Activated CD4-positive, alpha-beta T cell treated with anti-CD3 and anti-CD28 coated beads, Interleukin-2, amount 10 ng/mL, durations not matched to agents 7 days and 5 days (primary cell): ENCODE data around the gene YWHAB. TPM values are rescaled to one million over a fixed set of nuclear protein-coding genes. Genes with fewer than 3 reads are reported as not detected.

Experiments
- CTCF ChIA-PET: fragments of 350-600 bp; sonication (Branson Sonifier 250); formaldehyde crosslinking; loops from one replicate; lab custom pipeline; 2021; ENCODE audit warnings: antibody characterized with exemption; lab: Charles Lee
- POLR2A ChIA-PET: fragments of 350-600 bp; sonication (Branson Sonifier 250); formaldehyde crosslinking; loops from one replicate; lab custom pipeline; 2021; ENCODE audit warnings: antibody characterized with exemption; lab: Charles Lee
- DNase-seq: peaks from one replicate; pipeline ENCODE4 v3.0.0-alpha.2; 2020
- H3K27ac Mint-ChIP-seq: one replicate; pipeline ENCODE4 v1.8.0; 2021; ENCODE audit warnings: mild to moderate bottlenecking, moderate library complexity, mixed read lengths
- H3K27me3 Mint-ChIP-seq: one replicate; pipeline ENCODE4 v1.8.0; 2021; ENCODE audit warnings: mixed read lengths
- H3K36me3 Mint-ChIP-seq: one replicate; pipeline ENCODE4 v1.8.0; 2021; ENCODE audit warnings: low read depth, mixed read lengths
- H3K4me1 Mint-ChIP-seq: one replicate; pipeline ENCODE4 v1.8.0; 2021; ENCODE audit warnings: mixed read lengths
- H3K4me3 Mint-ChIP-seq: one replicate; pipeline ENCODE4 v1.8.0; 2021; ENCODE audit warnings: mild to moderate bottlenecking, moderate library complexity, mixed read lengths
- H3K9me3 Mint-ChIP-seq: one replicate; pipeline ENCODE4 v1.8.0; 2021; ENCODE audit warnings: mixed read lengths
- total RNA-seq, 2 experiments: library from RNA; stranded (reverse); gene quantifications; one replicate each; pipeline ENCODE4 v1.2.3, GENCODE V29; 2021

YWHAB gene
- total RNA-seq, 2 experiments from 2014 or later, result 278 to 291 TPM

- Mint-ChIP-seq H3K4me1 (no peaks in the 10 kb centered on the region), H3K4me3 (no peak overlapping the region), H3K9me3 (no peaks in the 10 kb centered on the region), H3K27ac (no peak overlapping the region), H3K27me3 (no peaks in the 10 kb centered on the region), H3K36me3 (peaks cover 9% of the 10 kb centered on the region)
- ChIA-PET CTCF (interaction anchor here (1.0 kb wide), 1 partner anchor 198 kb away, joined by 3 read pairs; no protein-coding TSS in a partner anchor), POLR2A (no interaction called here)
- DNase-seq, result no peak
Observed at GRCh38 chr20:44930517-44931168, 45.1 kb downstream of the YWHAB start.

DNA sequence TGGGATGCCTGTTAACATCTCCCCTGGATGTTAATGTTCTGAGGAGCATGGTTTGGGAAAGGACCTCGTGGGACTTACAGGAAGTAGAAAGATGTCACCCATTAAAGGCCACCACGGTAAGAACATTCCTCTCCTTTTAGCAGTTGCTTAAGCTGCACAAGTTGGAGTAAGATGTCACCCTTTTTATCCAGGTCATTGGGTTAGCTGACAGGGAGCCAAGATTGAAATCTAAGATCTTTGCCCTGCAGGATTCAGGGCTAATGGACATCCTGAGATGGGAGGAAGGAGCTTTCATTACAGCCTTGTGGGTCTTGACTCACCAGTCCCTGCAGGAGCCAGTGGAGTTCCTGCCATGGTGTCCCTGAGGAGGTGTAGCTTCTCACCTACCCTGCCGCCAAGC is 46.4 kb downstream of the YWHAB start:
- no peak overlapping the region for H3K27ac Mint-ChIP-seq
- POLR2A ChIA-PET, result no interaction called here
- H3K9me3 Mint-ChIP-seq, result no peaks in the 10 kb centered on the region
- peaks cover 14% of the 10 kb centered on the region for H3K36me3 Mint-ChIP-seq
- no peak overlapping the region for H3K4me3 Mint-ChIP-seq
- CTCF ChIA-PET, result interaction anchor here (0.7 to 2.2 kb wide), 2 partner anchors 8 to 42 kb away, joined by 4 to 7 read pairs; no protein-coding TSS in a partner anchor
- H3K4me1 Mint-ChIP-seq, result no peaks in the 10 kb centered on the region
- no peaks in the 10 kb centered on the region for H3K27me3 Mint-ChIP-seq
- DNase-seq, result no peak

DNA sequence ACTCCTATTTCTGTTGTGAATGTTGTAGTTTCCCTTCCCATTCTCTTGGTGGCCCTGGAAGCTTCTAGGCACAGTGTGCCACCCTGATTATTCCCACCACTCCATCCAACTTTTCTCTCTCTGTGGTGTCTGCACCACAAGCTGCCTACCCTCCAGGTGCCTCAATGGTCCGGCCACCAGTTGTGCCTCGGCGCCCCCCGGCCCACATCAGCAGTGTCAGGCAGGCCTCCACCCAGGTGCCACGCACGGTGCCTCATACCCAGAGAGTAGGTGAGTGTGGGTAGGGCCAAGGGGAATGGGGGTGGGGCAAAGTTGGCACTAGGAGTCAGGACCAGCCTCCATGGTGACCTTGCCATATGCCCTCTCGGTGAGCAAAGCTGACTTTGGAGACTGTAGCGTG is 47.4 kb downstream of the YWHAB start:
- POLR2A ChIA-PET, result no interaction called here
- CTCF ChIA-PET, result interaction anchor here (0.6 to 2.2 kb wide), 2 partner anchors 9 to 1472 kb away, joined by 3 to 7 read pairs; no protein-coding TSS in a partner anchor
- H3K27ac Mint-ChIP-seq, result no peak overlapping the region

DNA sequence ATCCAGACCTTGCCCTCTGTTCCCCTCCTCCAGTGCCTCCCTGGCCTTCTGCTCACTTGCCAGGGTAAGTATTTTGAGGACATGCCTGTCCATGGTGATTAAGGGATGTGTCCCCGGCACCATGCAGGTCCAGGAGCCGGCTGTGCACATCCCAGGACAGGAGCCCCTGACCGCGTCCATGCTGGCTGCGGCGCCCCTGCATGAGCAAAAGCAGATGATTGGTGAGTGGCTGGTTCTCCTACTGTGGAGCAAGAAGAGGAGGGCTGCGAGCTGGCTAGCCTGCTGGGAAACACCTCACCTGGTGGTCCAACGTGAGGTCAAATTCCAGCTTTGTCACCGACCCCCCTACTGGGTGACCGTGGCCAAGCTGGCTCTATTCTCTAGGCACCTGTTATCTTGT is 51.0 kb downstream of the YWHAB start:
- no peak for DNase-seq
- ChIA-PET POLR2A (no interaction called here), CTCF (interaction anchor here (0.6 to 1.5 kb wide), 3 partner anchors 11 to 187 kb away, joined by 3 to 5 read pairs (median 3); partner anchors contain the start of gene PABPC1L)
- H3K27me3 Mint-ChIP-seq, result no peaks in the 10 kb centered on the region
- no peak overlapping the region for H3K4me3 Mint-ChIP-seq
- H3K9me3 Mint-ChIP-seq, result no peaks in the 10 kb centered on the region
- peaks cover 28% of the 10 kb centered on the region for H3K36me3 Mint-ChIP-seq
- H3K27ac Mint-ChIP-seq, result no peak overlapping the region
- H3K4me1 Mint-ChIP-seq, result no peaks in the 10 kb centered on the region

More for the DNA sequence above, 47.4 kb downstream of the YWHAB start:
- H3K36me3 Mint-ChIP-seq, result peaks cover 17% of the 10 kb centered on the region
- no peaks in the 10 kb centered on the region for H3K9me3 Mint-ChIP-seq
- no peaks in the 10 kb centered on the region for H3K27me3 Mint-ChIP-seq
- no peaks in the 10 kb centered on the region for H3K4me1 Mint-ChIP-seq
- no peak overlapping the region for H3K4me3 Mint-ChIP-seq
- DNase-seq, result no peak

DNA sequence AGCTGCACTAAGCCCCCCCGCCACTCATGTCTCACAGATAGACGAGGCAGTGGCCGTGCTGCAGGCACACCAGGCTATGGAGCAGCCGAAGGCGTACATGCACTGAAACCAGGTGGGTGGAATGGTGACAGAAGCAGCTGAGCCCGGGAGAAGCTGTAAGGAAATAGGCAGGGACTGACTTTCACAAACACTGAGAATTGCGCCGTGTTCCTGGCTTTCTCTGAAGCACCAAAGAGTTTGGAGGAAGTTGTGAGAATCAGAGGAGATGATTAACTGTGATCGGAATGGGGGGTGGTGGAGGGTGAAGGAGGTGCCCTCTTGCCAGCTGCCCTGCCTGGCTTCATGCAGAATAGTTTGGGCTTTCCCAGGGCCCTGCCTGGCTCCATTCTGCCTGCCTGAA is 53.1 kb downstream of the YWHAB start:
- Mint-ChIP-seq H3K4me3 (no peak overlapping the region), H3K36me3 (peaks cover 38% of the 10 kb centered on the region), H3K27ac (peak overlapping the region; percentile 51), H3K4me1 (no peaks in the 10 kb centered on the region), H3K9me3 (no peaks in the 10 kb centered on the region), H3K27me3 (no peaks in the 10 kb centered on the region)
- no peak for DNase-seq
- POLR2A ChIA-PET, result no interaction called here
- CTCF ChIA-PET, result interaction anchor here (0.7 to 1.0 kb wide), 3 partner anchors 11 to 50 kb away, joined by 3 to 4 read pairs (median 3); no protein-coding TSS in a partner anchor

DNA sequence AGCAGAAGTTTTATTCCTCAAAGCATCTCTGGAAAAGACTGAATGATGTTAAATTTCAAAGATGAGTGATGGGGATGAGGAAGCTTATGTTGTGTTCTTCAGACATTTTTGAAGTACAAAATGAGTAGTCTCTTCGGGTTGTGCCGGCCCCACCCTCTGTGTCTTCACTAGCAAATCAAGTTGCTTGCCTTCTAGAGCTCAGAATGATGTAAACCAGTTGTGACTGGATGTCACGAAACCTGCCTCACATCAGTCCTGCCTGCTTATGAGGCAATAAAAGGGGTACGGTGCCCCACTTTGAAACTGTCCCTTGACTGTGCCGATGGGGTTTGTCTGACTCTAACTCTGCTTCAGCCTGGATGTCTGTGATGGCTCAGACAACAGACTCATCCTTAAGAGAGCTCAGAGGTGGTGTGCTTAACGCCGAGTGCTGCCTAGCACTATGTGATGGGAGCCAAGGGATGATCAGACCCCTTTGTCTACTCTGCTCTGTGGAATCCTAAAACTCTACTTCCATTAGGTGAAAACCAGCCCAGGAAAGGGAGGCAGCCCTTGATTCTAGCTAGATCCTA is 55.7 kb downstream of the YWHAB start:
- Mint-ChIP-seq H3K4me3 (no peak overlapping the region), H3K36me3 (peaks cover 55% of the 10 kb centered on the region), H3K9me3 (no peaks in the 10 kb centered on the region), H3K4me1 (no peaks in the 10 kb centered on the region), H3K27ac (no peak overlapping the region), H3K27me3 (no peaks in the 10 kb centered on the region)
- DNase-seq, result no peak
- CTCF ChIA-PET, result interaction anchor here (2.8 kb wide), 1 partner anchor 11 kb away, joined by 15 read pairs; no protein-coding TSS in a partner anchor
- POLR2A ChIA-PET, result no interaction called here

DNA sequence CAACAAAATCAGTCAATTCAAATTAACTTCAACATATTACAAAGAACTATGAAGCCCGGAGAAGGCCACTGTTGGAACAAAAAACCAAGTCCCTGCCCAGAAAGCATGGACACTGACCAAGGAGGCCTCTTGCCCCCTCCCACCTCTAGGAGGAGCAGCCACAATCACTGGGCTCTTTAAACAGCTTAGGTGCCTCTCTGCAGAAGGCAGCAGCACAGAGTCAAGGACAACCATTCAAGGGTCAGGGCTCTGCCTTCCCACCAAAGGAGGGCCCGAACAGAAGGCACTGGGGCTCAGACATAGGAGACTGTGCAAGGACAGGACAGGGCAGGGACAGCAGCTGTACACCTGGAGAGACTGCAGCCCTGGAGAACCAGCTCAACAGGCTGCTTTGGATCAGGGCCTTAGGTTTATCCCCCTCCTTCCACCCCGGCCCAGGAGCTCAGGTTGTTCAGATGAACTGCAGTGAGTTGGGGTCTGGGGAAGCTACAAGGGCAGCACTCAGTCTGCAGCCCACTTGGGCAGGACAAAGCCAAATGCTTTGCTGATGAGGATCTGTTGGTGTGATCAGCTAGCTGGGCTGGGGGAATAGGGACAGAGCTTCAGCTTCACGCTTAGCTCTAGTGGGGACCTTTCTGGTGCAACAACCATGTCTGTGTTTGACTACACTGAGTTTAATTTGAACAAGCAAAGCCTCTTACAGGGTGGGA is 56.9 kb downstream of the YWHAB start:
- Mint-ChIP-seq H3K4me3 (no peak overlapping the region), H3K9me3 (no peaks in the 10 kb centered on the region), H3K36me3 (peaks cover 58% of the 10 kb centered on the region), H3K27ac (peak overlapping the region; percentile 61), H3K4me1 (no peaks in the 10 kb centered on the region), H3K27me3 (no peaks in the 10 kb centered on the region)
- no peak for DNase-seq
- POLR2A ChIA-PET, result no interaction called here
- CTCF ChIA-PET, result interaction anchor here (0.9 to 2.8 kb wide), 2 partner anchors 10 to 54 kb away, joined by 3 to 15 read pairs; no protein-coding TSS in a partner anchor

DNA sequence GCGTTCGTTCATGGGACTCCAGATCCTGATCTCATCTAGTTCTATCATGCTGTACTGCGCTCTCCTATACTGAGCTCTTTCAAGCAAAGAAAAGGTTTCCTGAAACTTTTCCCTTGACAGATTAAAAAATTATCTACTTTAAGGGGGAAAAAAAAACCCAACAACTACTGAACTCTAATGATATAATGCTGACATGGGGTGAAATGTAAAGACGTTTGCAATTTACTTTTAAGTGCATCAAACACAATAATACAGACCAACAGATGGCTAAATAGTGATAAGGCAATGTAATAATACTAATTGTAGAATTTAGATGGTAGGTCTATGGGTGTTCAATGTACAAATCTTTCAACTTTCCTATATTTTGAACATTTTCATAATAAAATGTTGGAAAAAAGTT is 58.3 kb downstream of the YWHAB start:
- no peak overlapping the region for H3K4me3 Mint-ChIP-seq
- H3K9me3 Mint-ChIP-seq, result no peaks in the 10 kb centered on the region
- H3K4me1 Mint-ChIP-seq, result no peaks in the 10 kb centered on the region
- no peaks in the 10 kb centered on the region for H3K27me3 Mint-ChIP-seq
- ChIA-PET CTCF (no interaction called here), POLR2A (no interaction called here)
- peaks cover 52% of the 10 kb centered on the region for H3K36me3 Mint-ChIP-seq
- no peak overlapping the region for H3K27ac Mint-ChIP-seq
- no peak for DNase-seq

DNA sequence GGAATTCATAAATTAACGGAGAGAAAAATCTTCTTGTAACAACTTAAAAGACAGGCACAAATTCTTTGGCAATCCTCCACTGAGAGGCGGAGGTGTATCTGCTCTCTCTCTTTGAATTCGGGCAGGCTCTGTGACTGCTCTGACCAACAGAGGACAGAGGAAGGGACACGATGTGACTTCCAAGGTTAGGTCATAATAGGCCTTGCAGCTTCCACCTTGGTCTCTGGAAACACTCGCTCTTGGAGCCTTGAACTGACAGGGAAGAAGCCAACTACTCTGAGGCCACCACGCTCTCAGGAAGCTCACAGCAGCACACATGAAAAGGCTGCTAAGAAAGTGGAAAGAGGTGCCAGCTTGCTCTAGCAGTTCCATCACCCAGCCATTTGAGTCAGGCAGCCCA is 59.8 kb downstream of the YWHAB start:
- no peak for DNase-seq
- ChIA-PET POLR2A (no interaction called here), CTCF (interaction anchor here (0.9 kb wide), 1 partner anchor 15 kb away, joined by 3 read pairs; the partner anchor contains the start of gene TOMM34)
- no peaks in the 10 kb centered on the region for H3K4me1 Mint-ChIP-seq
- H3K27ac Mint-ChIP-seq, result no peak overlapping the region
- H3K9me3 Mint-ChIP-seq, result no peaks in the 10 kb centered on the region
- no peak overlapping the region for H3K4me3 Mint-ChIP-seq
- H3K27me3 Mint-ChIP-seq, result no peaks in the 10 kb centered on the region
- H3K36me3 Mint-ChIP-seq, result peaks cover 54% of the 10 kb centered on the region

DNA sequence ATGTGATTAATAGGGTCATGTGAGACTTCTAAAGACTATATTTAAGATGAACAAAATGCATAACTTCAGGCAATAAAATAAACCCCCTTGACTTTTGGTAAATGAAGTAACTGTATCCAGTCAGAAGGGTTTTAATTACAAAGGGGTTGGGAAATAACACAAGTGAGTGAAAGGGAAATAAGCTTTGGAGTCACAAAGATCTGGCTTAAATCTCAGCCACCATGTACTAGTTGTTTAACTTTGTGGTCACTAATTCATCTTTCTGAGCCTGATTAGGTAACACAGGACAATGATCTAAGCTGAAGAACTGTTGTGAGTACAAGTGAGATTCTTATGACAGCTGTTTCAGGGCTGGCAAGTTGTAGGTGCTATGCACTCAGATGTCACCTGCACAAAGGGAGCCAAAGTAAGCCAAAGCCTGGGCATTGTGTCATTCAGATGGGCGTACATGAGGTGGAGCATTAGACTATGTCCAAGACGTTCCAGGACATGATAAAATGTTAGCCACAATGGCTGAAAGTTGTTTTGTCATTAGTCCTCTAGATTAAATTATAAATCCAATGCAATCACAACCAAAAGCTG is 60.9 kb downstream of the YWHAB start:
- Mint-ChIP-seq H3K36me3 (peaks cover 57% of the 10 kb centered on the region), H3K27me3 (no peaks in the 10 kb centered on the region), H3K4me1 (no peaks in the 10 kb centered on the region), H3K9me3 (no peaks in the 10 kb centered on the region), H3K27ac (no peak overlapping the region), H3K4me3 (no peak overlapping the region)
- ChIA-PET CTCF (interaction anchor here (0.9 to 1.3 kb wide), 2 partner anchors 16 to 21 kb away, joined by 3 read pairs; no protein-coding TSS in a partner anchor), POLR2A (no interaction called here)
- DNase-seq, result no peak

DNA sequence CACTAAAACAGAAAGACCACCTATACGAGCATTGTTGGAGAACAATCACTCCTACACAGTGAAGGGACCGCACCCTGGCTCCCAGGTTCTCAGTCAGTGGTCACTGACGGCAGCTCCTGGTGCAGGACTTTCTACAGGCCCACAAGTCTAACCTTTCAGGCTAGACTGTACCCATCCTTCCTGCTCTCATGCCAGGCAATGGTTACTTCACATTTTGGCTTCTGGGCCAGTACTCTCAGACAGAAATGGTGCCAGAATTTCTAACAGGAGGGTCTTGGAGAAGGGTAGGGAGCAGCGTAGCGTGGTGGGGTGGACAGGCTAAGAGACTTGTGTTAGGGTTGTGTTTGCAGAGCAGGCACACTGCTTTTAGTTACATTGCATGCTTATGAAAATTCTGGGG is 62.6 kb downstream of the YWHAB start:
- Mint-ChIP-seq H3K9me3 (no peaks in the 10 kb centered on the region), H3K27ac (no peak overlapping the region), H3K27me3 (no peaks in the 10 kb centered on the region), H3K36me3 (peaks cover 61% of the 10 kb centered on the region), H3K4me1 (peaks cover 10% of the 10 kb centered on the region), H3K4me3 (no peak overlapping the region)
- ChIA-PET POLR2A (no interaction called here), CTCF (interaction anchor here (3.5 kb wide), 1 partner anchor 11 kb away, joined by 20 read pairs; the partner anchor contains the start of gene TOMM34)
- no peak for DNase-seq

DNA sequence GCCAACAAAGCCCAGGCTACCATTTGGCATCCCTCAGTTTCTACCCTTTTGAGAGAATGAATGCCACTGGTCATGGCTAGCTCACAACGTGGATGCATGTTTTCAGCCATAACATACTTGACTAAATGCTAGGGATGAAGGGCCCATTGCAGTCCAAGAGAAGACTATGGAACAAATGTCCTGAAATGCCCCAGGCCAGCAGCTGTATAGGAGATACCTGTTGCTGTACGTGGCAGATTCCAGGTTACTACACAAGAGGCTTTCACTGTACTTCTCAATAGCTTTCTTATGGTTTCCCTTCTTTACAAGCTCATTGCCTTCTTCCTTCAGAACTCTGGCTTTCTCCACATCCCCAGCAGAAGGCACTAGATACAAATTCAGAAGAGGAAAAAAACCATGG is 63.0 kb downstream of the YWHAB start:
- Mint-ChIP-seq H3K27ac (no peak overlapping the region), H3K4me3 (no peak overlapping the region), H3K36me3 (peaks cover 63% of the 10 kb centered on the region), H3K4me1 (peaks cover 14% of the 10 kb centered on the region), H3K27me3 (no peaks in the 10 kb centered on the region), H3K9me3 (no peaks in the 10 kb centered on the region)
- ChIA-PET CTCF (interaction anchor here (3.5 kb wide), 1 partner anchor 10 kb away, joined by 20 read pairs; the partner anchor contains the start of gene TOMM34), POLR2A (no interaction called here)
- no peak for DNase-seq
